Right atrium auricular region (tissue), 2 donors: ENCODE data around the gene UBA1. TPM values are rescaled to one million over a fixed set of nuclear protein-coding genes. Genes with fewer than 3 reads are reported as not detected.

Experiments
- DNase-seq: peaks from one replicate; pipeline ENCODE4 v3.0.0-alpha.2; 2019; ENCODE audit warnings: low spot score
- H3K27ac ChIP-seq, 2 donors: fragments of 200-600 bp; sonication (generic); 1 replicate in 1 of 2; 2 replicates in 1 of 2; pipeline ENCODE4 v1.5.1; 2016 to 2019
- H3K27me3 ChIP-seq, 2 donors: fragments of 200-600 bp; sonication (generic); one replicate each; pipeline versions ENCODE4 v1.5.1 to v1.6.0; 2017 to 2019
- H3K36me3 ChIP-seq: fragments of 200-600 bp; sonication (generic); one replicate; pipeline ENCODE4 v1.5.1; 2016
- H3K4me1 ChIP-seq, 2 donors: fragments of 200-600 bp; sonication (generic); one replicate each; pipeline versions ENCODE4 v1.5.1 to v1.6.0; 2017 to 2019
- H3K4me3 ChIP-seq, 2 donors: fragments of 200-600 bp; sonication (generic); 1 replicate in 1 of 2; 2 replicates in 1 of 2; pipeline ENCODE4 v1.5.1; 2017 to 2019; ENCODE audit warnings: mild to moderate bottlenecking in 1 of 2, moderate library complexity in 1 of 2
- H3K9me3 ChIP-seq, 2 donors: fragments of 200-600 bp; sonication (generic); one replicate each; pipeline ENCODE4 v1.5.1; 2019
- total RNA-seq, 2 donors: library from RNA; depleted of rRNA; stranded (reverse); fragments of >200 nt; gene quantifications; one replicate each; pipeline ENCODE4 v1.1.0, GENCODE V29; 2016
- TF ChIP-seq, protein P1 (sequence below), 2 donors: fragments of 200-600 bp; sonication (generic); IDR thresholded peaks; one replicate each; pipeline ENCODE4 v1.5.1; 2019; ENCODE audit warnings: antibody characterized with exemption in 2 of 2

UBA1 gene
- total RNA-seq, 2 donors from 2014 or later: 102 to 136 TPM

DNA sequence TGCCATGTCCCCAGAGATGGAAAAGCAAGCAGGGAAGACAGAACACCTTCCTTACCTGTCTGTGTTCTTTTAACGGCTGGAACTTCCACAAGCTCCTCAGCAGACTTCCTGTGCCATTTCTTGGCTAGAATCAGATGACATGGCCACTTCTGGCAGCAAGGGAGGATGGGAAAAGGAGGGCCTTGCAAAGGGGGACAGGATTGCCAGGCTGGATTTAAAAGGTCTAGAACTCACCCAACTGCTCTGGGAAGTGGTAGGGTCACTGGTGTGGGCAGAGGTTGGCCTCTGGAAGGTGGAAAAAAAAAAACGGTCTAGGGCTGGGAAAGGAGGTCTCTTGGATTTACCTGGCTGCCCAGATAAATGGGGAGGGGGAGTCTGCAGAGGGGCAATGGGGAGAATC, 37.5 kb downstream of the UBA1 start:
- peaks cover 0 to 7% of the 10 kb centered on the region in 2 donors for H3K4me1 ChIP-seq
- H3K4me3 ChIP-seq: no peak overlapping the region
- no peak for DNase-seq
- H3K27ac ChIP-seq: no peak overlapping the region
- TF ChIP-seq, protein P1, sequence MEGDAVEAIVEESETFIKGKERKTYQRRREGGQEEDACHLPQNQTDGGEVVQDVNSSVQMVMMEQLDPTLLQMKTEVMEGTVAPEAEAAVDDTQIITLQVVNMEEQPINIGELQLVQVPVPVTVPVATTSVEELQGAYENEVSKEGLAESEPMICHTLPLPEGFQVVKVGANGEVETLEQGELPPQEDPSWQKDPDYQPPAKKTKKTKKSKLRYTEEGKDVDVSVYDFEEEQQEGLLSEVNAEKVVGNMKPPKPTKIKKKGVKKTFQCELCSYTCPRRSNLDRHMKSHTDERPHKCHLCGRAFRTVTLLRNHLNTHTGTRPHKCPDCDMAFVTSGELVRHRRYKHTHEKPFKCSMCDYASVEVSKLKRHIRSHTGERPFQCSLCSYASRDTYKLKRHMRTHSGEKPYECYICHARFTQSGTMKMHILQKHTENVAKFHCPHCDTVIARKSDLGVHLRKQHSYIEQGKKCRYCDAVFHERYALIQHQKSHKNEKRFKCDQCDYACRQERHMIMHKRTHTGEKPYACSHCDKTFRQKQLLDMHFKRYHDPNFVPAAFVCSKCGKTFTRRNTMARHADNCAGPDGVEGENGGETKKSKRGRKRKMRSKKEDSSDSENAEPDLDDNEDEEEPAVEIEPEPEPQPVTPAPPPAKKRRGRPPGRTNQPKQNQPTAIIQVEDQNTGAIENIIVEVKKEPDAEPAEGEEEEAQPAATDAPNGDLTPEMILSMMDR (IDR thresholded peaks at IDR 0.05): no peak
- H3K36me3 ChIP-seq: peaks cover 31% of the 10 kb centered on the region
- H3K9me3 ChIP-seq: no peaks in the 10 kb centered on the region
- no peaks in the 10 kb centered on the region for H3K27me3 ChIP-seq

GRCh38 chrX:47232197-47232802, 38.7 kb downstream of the UBA1 start:
- no peaks in the 10 kb centered on the region for H3K27me3 ChIP-seq
- H3K4me3 ChIP-seq: peak overlapping the region; percentile 50 to 60
- no peaks in the 10 kb centered on the region for H3K9me3 ChIP-seq
- DNase-seq: no peak
- peaks cover 0 to 7% of the 10 kb centered on the region in 2 donors for H3K4me1 ChIP-seq
- H3K36me3 ChIP-seq: peaks cover 20% of the 10 kb centered on the region
- H3K27ac ChIP-seq: peak overlapping the region; percentile 91 to 92
- TF ChIP-seq, protein P1 (IDR thresholded peaks at IDR 0.05): no peak

- no peaks in the 10 kb centered on the region for H3K27me3 ChIP-seq
- DNase-seq: no peak
- peak within 1 kb of the TSS; percentile 50 to 60 for H3K4me3 ChIP-seq
- no peaks in the 10 kb centered on the region for H3K9me3 ChIP-seq
- TF ChIP-seq, protein P1 (IDR thresholded peaks at IDR 0.05): no peak
- H3K27ac ChIP-seq: peak within 1 kb of the TSS; percentile 91 to 92
- peaks cover 16% of the 10 kb centered on the region for H3K36me3 ChIP-seq
- H3K4me1 ChIP-seq: peaks cover 0 to 7% of the 10 kb centered on the region in 2 donors
Measured at GRCh38 chrX:47232803-47233332, 39.2 kb downstream of the UBA1 start, which contains the start of gene USP11. TSS of gene USP11 (plus strand) at chrX:47233009. CDS start at chrX:47233044, 35 bp downstream.

- Histone ChIP-seq H3K27ac (peak overlapping the region; percentile 91 to 92), H3K9me3 (no peaks in the 10 kb centered on the region), H3K4me3 (peak overlapping the region; percentile 50 to 60), H3K27me3 (no peaks in the 10 kb centered on the region), H3K36me3 (peaks cover 9% of the 10 kb centered on the region), H3K4me1 (peaks cover 0 to 7% of the 10 kb centered on the region in 2 donors)
- DNase-seq: peak; percentile 98
- TF ChIP-seq, protein P1 (IDR thresholded peaks at IDR 0.05): no peak
Measured at GRCh38 chrX:47233333-47234113, 39.9 kb downstream of the UBA1 start.

DNA sequence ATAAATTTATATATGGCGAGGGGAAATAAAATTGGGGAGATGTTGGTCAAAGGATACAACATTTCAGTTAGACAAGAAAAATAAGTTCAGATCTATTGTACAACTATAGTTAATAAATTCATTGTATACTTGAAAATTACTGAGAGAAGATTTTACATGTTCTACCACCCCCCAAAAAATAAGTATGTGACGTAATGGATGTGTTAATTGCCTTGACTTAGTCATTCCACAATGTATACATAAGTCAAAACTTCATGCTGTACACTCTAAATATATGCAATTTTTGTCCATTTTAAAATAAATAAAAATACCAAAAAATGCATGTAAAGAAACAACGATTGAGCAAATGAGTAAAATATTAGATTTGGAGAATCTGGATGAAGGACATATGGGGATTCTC, 41.0 kb downstream of the UBA1 start:
- Histone ChIP-seq H3K9me3 (no peaks in the 10 kb centered on the region), H3K27ac (peak overlapping the region; percentile 91 to 92), H3K4me3 (peak overlapping the region; percentile 50 to 60), H3K36me3 (peaks cover under 1% of the 10 kb centered on the region), H3K4me1 (peaks cover 0 to 7% of the 10 kb centered on the region in 2 donors), H3K27me3 (no peaks in the 10 kb centered on the region)
- no peak for DNase-seq
- TF ChIP-seq, protein P1 (IDR thresholded peaks at IDR 0.05): no peak
